SK-N-SH treated with all-trans-retinoic acid at 6 μM for 48 hours (cell line): ENCODE results near the gene RHOT2.

Source experiments
- ARNTL ChIP-seq: fragments of 450-650 bp; formaldehyde crosslinking; IDR thresholded peaks from 2 replicates; pipeline ENCODE4 v1.5.0; 2020; ENCODE audit warnings: low read depth, mild to moderate bottlenecking, moderate library complexity, borderline replicate concordance
- ESRRG ChIP-seq: fragments of 250-450 bp; sonication (Bioruptor Pico); IDR thresholded peaks from 2 replicates; pipeline ENCODE4 v1.6.1; 2021; ENCODE audit warnings: mild to moderate bottlenecking
- ISL1 ChIP-seq: fragments of 250-450 bp; sonication (Bioruptor Pico); IDR thresholded peaks from 2 replicates; pipeline ENCODE4 v2.1.2; 2022; ENCODE audit warnings: mild to moderate bottlenecking, moderate library complexity
- OSR1 ChIP-seq: fragments of 250-450 bp; sonication (Bioruptor Pico); IDR thresholded peaks from 2 replicates; pipeline ENCODE4 v1.8.0; 2022; ENCODE audit warnings: moderate library complexity, mild to moderate bottlenecking, inconsistent platforms
- SNAI2 ChIP-seq: fragments of 250-450 bp; sonication (Bioruptor Pico); IDR thresholded peaks from 2 replicates; pipeline ENCODE4 v1.5.0; 2020; ENCODE audit warnings: mild to moderate bottlenecking, moderate library complexity
- TOX ChIP-seq: fragments of 250-450 bp; sonication (Bioruptor Pico); IDR thresholded peaks from 2 replicates; pipeline ENCODE4 v1.8.0; 2021; ENCODE audit warnings: mild to moderate bottlenecking, moderate library complexity, borderline replicate concordance
- ZNF70 ChIP-seq: fragments of 450-650 bp; formaldehyde crosslinking; IDR thresholded peaks from 2 replicates; pipeline ENCODE4 v1.5.0; 2020; ENCODE audit warnings: mild to moderate bottlenecking, moderate library complexity
- TF ChIP-seq, protein P1 (sequence below): fragments of 250-450 bp; sonication (Bioruptor Pico); IDR thresholded peaks from 2 replicates; pipeline ENCODE4 v1.5.1; 2020; ENCODE audit warnings: low read depth, mild to moderate bottlenecking, moderate library complexity
- TF ChIP-seq, protein P2 (sequence below): fragments of 250-450 bp; sonication (Bioruptor Pico); IDR thresholded peaks from 2 replicates; pipeline ENCODE4 v1.5.0; 2020; ENCODE audit warnings: mild to moderate bottlenecking, moderate library complexity
- TF ChIP-seq, protein P3 (sequence below): fragments of 250-450 bp; sonication (Bioruptor Pico); IDR thresholded peaks from 2 replicates; pipeline ENCODE4 v1.8.0; 2020; ENCODE audit warnings: mild to moderate bottlenecking, moderate library complexity, borderline replicate concordance
- TF ChIP-seq, protein P4 (sequence below): fragments of 250-450 bp; sonication (Bioruptor Pico); IDR thresholded peaks from 2 replicates; pipeline ENCODE4 v1.5.1; 2021; ENCODE audit warnings: mild to moderate bottlenecking, moderate library complexity

DNA sequence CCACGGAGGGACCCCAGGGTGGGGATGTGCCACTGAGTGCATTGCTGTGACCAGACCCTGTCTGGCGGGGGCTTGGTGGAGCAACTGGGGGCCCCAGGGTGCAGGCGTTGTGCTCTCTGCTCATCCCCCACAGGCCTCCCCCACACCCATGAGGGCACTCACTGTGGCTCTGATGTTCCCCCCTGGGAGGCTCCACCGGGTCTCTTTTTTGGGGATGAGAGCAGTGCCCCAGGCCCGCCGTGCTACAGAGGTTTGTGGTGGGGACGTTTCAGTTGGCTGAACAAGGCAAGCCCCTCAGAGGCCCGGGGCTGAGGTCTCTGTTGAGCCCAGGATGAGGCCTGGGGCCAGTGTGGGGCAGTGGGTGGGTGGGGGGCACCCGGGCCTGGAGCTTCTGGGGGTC is 55.8 kb downstream of the RHOT2 start:
- TF ChIP-seq ESRRG (no peak), ARNTL (no peak), ISL1 (CRISPR knock-in tag) (no peak), TOX (CRISPR knock-in tag) (no peak), SNAI2 (no peak), ZNF70 (CRISPR knock-in tag) (no peak), OSR1 (CRISPR knock-in tag) (no peak)
- TF ChIP-seq, protein P1, sequence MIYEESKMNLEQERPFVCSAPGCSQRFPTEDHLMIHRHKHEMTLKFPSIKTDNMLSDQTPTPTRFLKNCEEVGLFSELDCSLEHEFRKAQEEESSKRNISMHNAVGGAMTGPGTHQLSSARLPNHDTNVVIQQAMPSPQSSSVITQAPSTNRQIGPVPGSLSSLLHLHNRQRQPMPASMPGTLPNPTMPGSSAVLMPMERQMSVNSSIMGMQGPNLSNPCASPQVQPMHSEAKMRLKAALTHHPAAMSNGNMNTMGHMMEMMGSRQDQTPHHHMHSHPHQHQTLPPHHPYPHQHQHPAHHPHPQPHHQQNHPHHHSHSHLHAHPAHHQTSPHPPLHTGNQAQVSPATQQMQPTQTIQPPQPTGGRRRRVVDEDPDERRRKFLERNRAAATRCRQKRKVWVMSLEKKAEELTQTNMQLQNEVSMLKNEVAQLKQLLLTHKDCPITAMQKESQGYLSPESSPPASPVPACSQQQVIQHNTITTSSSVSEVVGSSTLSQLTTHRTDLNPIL (CRISPR knock-in tag): no peak
- TF ChIP-seq, protein P2, sequence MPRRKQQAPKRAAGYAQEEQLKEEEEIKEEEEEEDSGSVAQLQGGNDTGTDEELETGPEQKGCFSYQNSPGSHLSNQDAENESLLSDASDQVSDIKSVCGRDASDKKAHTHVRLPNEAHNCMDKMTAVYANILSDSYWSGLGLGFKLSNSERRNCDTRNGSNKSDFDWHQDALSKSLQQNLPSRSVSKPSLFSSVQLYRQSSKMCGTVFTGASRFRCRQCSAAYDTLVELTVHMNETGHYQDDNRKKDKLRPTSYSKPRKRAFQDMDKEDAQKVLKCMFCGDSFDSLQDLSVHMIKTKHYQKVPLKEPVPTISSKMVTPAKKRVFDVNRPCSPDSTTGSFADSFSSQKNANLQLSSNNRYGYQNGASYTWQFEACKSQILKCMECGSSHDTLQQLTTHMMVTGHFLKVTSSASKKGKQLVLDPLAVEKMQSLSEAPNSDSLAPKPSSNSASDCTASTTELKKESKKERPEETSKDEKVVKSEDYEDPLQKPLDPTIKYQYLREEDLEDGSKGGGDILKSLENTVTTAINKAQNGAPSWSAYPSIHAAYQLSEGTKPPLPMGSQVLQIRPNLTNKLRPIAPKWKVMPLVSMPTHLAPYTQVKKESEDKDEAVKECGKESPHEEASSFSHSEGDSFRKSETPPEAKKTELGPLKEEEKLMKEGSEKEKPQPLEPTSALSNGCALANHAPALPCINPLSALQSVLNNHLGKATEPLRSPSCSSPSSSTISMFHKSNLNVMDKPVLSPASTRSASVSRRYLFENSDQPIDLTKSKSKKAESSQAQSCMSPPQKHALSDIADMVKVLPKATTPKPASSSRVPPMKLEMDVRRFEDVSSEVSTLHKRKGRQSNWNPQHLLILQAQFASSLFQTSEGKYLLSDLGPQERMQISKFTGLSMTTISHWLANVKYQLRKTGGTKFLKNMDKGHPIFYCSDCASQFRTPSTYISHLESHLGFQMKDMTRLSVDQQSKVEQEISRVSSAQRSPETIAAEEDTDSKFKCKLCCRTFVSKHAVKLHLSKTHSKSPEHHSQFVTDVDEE: no peak
- TF ChIP-seq, protein P3, sequence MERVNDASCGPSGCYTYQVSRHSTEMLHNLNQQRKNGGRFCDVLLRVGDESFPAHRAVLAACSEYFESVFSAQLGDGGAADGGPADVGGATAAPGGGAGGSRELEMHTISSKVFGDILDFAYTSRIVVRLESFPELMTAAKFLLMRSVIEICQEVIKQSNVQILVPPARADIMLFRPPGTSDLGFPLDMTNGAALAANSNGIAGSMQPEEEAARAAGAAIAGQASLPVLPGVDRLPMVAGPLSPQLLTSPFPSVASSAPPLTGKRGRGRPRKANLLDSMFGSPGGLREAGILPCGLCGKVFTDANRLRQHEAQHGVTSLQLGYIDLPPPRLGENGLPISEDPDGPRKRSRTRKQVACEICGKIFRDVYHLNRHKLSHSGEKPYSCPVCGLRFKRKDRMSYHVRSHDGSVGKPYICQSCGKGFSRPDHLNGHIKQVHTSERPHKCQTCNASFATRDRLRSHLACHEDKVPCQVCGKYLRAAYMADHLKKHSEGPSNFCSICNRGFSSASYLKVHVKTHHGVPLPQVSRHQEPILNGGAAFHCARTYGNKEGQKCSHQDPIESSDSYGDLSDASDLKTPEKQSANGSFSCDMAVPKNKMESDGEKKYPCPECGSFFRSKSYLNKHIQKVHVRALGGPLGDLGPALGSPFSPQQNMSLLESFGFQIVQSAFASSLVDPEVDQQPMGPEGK (CRISPR knock-in tag): no peak
- TF ChIP-seq, protein P4, sequence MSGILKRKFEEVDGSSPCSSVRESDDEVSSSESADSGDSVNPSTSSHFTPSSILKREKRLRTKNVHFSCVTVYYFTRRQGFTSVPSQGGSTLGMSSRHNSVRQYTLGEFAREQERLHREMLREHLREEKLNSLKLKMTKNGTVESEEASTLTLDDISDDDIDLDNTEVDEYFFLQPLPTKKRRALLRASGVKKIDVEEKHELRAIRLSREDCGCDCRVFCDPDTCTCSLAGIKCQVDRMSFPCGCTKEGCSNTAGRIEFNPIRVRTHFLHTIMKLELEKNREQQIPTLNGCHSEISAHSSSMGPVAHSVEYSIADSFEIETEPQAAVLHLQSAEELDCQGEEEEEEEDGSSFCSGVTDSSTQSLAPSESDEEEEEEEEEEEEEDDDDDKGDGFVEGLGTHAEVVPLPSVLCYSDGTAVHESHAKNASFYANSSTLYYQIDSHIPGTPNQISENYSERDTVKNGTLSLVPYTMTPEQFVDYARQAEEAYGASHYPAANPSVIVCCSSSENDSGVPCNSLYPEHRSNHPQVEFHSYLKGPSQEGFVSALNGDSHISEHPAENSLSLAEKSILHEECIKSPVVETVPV (CRISPR knock-in tag): no peak
